ENCODE data around the gene LIG1.

LIG1 gene

GRCh38 chr19:48147597-48148175, 22.5 kb downstream of the LIG1 start:
- Histone ChIP-seq H3K27me3 (replicated peaks) (no peaks in the 10 kb centered on the region), H3K4me3 (ENCODE audit: low read depth, low read length) (no peak overlapping the region), H3K36me3 (replicated peaks) (peaks cover 2% of the 10 kb centered on the region), H3K27ac (no peak overlapping the region)
- TF ChIP-seq, protein P1, sequence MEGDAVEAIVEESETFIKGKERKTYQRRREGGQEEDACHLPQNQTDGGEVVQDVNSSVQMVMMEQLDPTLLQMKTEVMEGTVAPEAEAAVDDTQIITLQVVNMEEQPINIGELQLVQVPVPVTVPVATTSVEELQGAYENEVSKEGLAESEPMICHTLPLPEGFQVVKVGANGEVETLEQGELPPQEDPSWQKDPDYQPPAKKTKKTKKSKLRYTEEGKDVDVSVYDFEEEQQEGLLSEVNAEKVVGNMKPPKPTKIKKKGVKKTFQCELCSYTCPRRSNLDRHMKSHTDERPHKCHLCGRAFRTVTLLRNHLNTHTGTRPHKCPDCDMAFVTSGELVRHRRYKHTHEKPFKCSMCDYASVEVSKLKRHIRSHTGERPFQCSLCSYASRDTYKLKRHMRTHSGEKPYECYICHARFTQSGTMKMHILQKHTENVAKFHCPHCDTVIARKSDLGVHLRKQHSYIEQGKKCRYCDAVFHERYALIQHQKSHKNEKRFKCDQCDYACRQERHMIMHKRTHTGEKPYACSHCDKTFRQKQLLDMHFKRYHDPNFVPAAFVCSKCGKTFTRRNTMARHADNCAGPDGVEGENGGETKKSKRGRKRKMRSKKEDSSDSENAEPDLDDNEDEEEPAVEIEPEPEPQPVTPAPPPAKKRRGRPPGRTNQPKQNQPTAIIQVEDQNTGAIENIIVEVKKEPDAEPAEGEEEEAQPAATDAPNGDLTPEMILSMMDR (IDR thresholded peaks at IDR 0.05; ENCODE audit: low read depth, low read length, missing control alignments) = no peak
- no peak for DNase-seq
- in situ Hi-C loops (cut with HindIII; ENCODE audit: low pct_ligation_motif_present, low sequenced_read_pairs) = no loop called here

DNA sequence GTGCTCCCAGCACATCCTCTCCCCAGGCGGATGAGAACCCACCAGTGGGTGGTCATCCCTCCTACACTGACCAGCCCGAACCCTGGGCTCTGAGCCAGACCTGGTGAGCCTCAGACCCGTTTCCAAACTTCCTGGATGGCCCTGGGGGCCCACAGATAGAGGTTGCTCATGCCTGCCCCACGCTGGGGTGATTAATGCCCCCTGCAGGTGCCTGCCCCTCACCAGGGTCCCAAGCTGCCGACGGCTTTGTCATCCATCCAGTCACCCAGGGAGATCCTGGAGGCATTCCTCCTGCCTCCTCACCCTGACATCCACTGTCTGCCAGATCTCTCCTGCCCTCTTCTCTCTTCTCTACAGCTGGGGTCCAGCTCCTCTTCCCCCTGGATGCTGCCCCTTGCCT, 31.1 kb downstream of the LIG1 start:
- Histone ChIP-seq H3K4me3 (ENCODE audit: low read depth, low read length) (no peak overlapping the region), H3K27me3 (replicated peaks) (no peaks in the 10 kb centered on the region), H3K36me3 (replicated peaks) (peaks cover 2% of the 10 kb centered on the region), H3K27ac (no peak overlapping the region)
- TF ChIP-seq, protein P1 (IDR thresholded peaks at IDR 0.05; ENCODE audit: low read depth, low read length, missing control alignments) = no peak
- no peak for DNase-seq
- in situ Hi-C loops (cut with HindIII; ENCODE audit: low pct_ligation_motif_present, low sequenced_read_pairs) = no loop called here

- Histone ChIP-seq H3K4me3 (ENCODE audit: low read depth, low read length) (no peak overlapping the region), H3K27ac (no peak overlapping the region), H3K27me3 (replicated peaks) (no peaks in the 10 kb centered on the region), H3K36me3 (replicated peaks) (no peaks in the 10 kb centered on the region)
- no peak for DNase-seq
- in situ Hi-C loops (cut with HindIII; ENCODE audit: low pct_ligation_motif_present, low sequenced_read_pairs) = no loop called here
- TF ChIP-seq, protein P1 (IDR thresholded peaks at IDR 0.05; ENCODE audit: low read depth, low read length, missing control alignments) = no peak
Measured at GRCh38 chr19:48137411-48137810, 32.7 kb downstream of the LIG1 start.

DNA sequence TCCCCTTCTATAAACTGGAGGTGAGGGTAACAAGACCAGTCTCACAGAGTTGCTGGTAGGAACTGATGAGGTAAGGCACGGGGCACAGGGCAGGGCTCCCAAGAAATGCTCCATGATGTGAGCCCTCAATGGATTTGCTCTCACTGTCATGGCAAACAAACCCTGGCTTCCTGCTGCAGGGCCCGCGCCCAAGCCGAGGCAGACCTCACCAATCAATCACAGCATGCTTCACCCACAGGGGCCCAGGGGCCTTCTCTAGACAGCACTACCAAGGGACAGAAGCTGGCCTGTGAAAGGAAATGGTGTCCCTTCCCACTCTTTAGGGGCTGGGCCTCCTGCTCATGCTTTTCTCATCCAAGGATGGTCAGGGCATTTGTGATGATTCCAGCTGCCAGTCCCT, 33.6 kb downstream of the LIG1 start:
- no peak for DNase-seq
- Histone ChIP-seq H3K4me3 (ENCODE audit: low read depth, low read length) (no peak overlapping the region), H3K36me3 (replicated peaks) (no peaks in the 10 kb centered on the region), H3K27me3 (replicated peaks) (no peaks in the 10 kb centered on the region), H3K27ac (no peak overlapping the region)
- TF ChIP-seq, protein P1 (IDR thresholded peaks at IDR 0.05; ENCODE audit: low read depth, low read length, missing control alignments) = no peak
- in situ Hi-C loops (cut with HindIII; ENCODE audit: low pct_ligation_motif_present, low sequenced_read_pairs) = no loop called here

GRCh38 chr19:48135411-48135810, 34.7 kb downstream of the LIG1 start:
- no peaks in the 10 kb centered on the region for H3K27me3 ChIP-seq (replicated peaks)
- no peaks in the 10 kb centered on the region for H3K36me3 ChIP-seq (replicated peaks)
- no peak overlapping the region for H3K4me3 ChIP-seq (ENCODE audit: low read depth, low read length)
- in situ Hi-C loops (cut with HindIII; ENCODE audit: low pct_ligation_motif_present, low sequenced_read_pairs) = no loop called here
- no peak overlapping the region for H3K27ac ChIP-seq
- no peak for DNase-seq
- TF ChIP-seq, protein P1 (IDR thresholded peaks at IDR 0.05; ENCODE audit: low read depth, low read length, missing control alignments) = no peak

GRCh38 chr19:48133094-48133493, 37.0 kb downstream of the LIG1 start:
- H3K27me3 ChIP-seq (replicated peaks) = no peaks in the 10 kb centered on the region
- in situ Hi-C loops (cut with HindIII; ENCODE audit: low pct_ligation_motif_present, low sequenced_read_pairs) = no loop called here
- DNase-seq = no peak
- no peak overlapping the region for H3K4me3 ChIP-seq (ENCODE audit: low read depth, low read length)
- no peak overlapping the region for H3K27ac ChIP-seq
- TF ChIP-seq, protein P1 (IDR thresholded peaks at IDR 0.05; ENCODE audit: low read depth, low read length, missing control alignments) = no peak
- H3K36me3 ChIP-seq (replicated peaks) = no peaks in the 10 kb centered on the region

Data from brain microvascular endothelial cell (primary cell).